B cell (primary cell): ENCODE data around the gene DDX25. TPM values are rescaled to one million over a fixed set of nuclear protein-coding genes. Genes with fewer than 3 reads are reported as not detected.

ENCODE experiments used
- ATAC-seq: fragments of 200-7000 bp; cut with Tn5 transposase; one replicate; pipeline ENCODE4 v1.10.0; 2021; ENCODE audit warnings: low read depth, mild to moderate bottlenecking, moderate number of reproducible peaks, moderate library complexity
- CTCF ChIA-PET: fragments of 350-600 bp; sonication (Branson Sonifier 250); formaldehyde crosslinking; loops from one replicate; lab custom pipeline; 2021; ENCODE audit warnings: antibody characterized with exemption, inconsistent platforms; lab: Charles Lee
- POLR2A ChIA-PET: fragments of 350-600 bp; sonication (Branson Sonifier 250); formaldehyde crosslinking; loops from one replicate; lab custom pipeline; 2021; ENCODE audit warnings: antibody characterized with exemption; lab: Charles Lee
- DNase-seq: peaks from one replicate; pipeline ENCODE4 v3.0.0; 2013
- H2AFZ ChIP-seq: 2 replicates; pipeline ENCODE4 v1.6.1; 2012; ENCODE audit warnings: mild to moderate bottlenecking, low read depth, low read length; ENCODE audit not compliant: insufficient read depth, poor library complexity, severe bottlenecking
- H3K27ac ChIP-seq, 2 donors: 1 replicate in 1 of 2; 2 replicates in 1 of 2; pipeline ENCODE4 v1.5.1; 2012 to 2013; ENCODE audit warnings: low read length in 2 of 2, mild to moderate bottlenecking in 2 of 2, moderate library complexity in 1 of 2
- H3K27me3 ChIP-seq, 4 experiments: fragments of 200-600 bp in 1 of 4; sonication (generic) in 1 of 4; replicated peaks in 1 of 4; 1 replicate in 2 of 4; 2 replicates in 2 of 4; pipeline versions ENCODE4 v1.6.1 to v1.7.0; 2013 to 2016; ENCODE audit warnings: low read length in 3 of 4, mild to moderate bottlenecking in 2 of 4, mixed read lengths in 1 of 4, moderate library complexity in 1 of 4; ENCODE audit not compliant: insufficient read depth in 4 of 4, control insufficient read depth in 3 of 4; ENCODE audit errors: control extremely low read depth in 1 of 4
- H3K36me3 ChIP-seq, 2 experiments: replicated peaks in 1 of 2; 1 replicate in 1 of 2; 2 replicates in 1 of 2; pipeline versions ENCODE4 v1.6.1 to v1.7.1; 2013; ENCODE audit warnings: low read length in 1 of 2; ENCODE audit not compliant: insufficient read depth in 2 of 2, control insufficient read depth in 1 of 2; ENCODE audit errors: control extremely low read depth in 1 of 2, extremely low read depth in 1 of 2
- H3K4me1 ChIP-seq, 2 donors: fragments of 200-600 bp in 1 of 2; sonication (generic) in 1 of 2; 1 replicate in 1 of 2; 2 replicates in 1 of 2; pipeline versions ENCODE4 v1.5.1 to v1.6.1; 2013 to 2017; ENCODE audit warnings: low read length in 2 of 2; ENCODE audit not compliant: control insufficient read depth in 2 of 2, insufficient read depth in 2 of 2
- H3K4me2 ChIP-seq: replicated peaks from 2 replicates; pipeline ENCODE3; 2012; ENCODE audit warnings: mild to moderate bottlenecking, low read depth, low read length; ENCODE audit not compliant: poor library complexity, severe bottlenecking
- H3K4me3 ChIP-seq, 5 experiments: fragments of 200-600 bp in 1 of 5; sonication (generic) in 1 of 5; 1 replicate in 3 of 5; 2 replicates in 2 of 5; pipeline versions ENCODE4 v1.5.1 to v1.7.0; 2011 to 2016; ENCODE audit warnings: low read length in 4 of 5, mild to moderate bottlenecking in 4 of 5, low read depth in 2 of 5, control low read depth in 1 of 5, moderate library complexity in 1 of 5; ENCODE audit not compliant: insufficient read depth in 1 of 5; ENCODE audit errors: control extremely low read depth in 1 of 5, extremely low read depth in 1 of 5
- H3K79me2 ChIP-seq: fragments of 200-600 bp; sonication (generic); one replicate; pipeline ENCODE4 v1.6.0; 2016; ENCODE audit warnings: low read length; ENCODE audit not compliant: control insufficient read depth, insufficient read depth
- H3K9ac ChIP-seq: fragments of 200-600 bp; sonication (generic); 2 replicates; pipeline ENCODE4 v1.6.1; 2017; ENCODE audit warnings: mild to moderate bottlenecking, low read length, moderate library complexity
- H3K9me3 ChIP-seq, 3 donors: one replicate each; pipeline versions ENCODE4 v1.6.1 to v1.7.1; 2013; ENCODE audit warnings: low read length in 2 of 3; ENCODE audit not compliant: control insufficient read depth in 2 of 3, insufficient read depth in 1 of 3; ENCODE audit errors: control extremely low read depth in 1 of 3
- H4K20me1 ChIP-seq: 2 replicates; pipeline ENCODE4 v1.6.0; 2012; ENCODE audit warnings: mild to moderate bottlenecking, low read length; ENCODE audit not compliant: insufficient read depth, control insufficient read depth, poor library complexity, severe bottlenecking
- H3K27ac Mint-ChIP-seq: one replicate; pipeline ENCODE4 v1.8.0; 2021; ENCODE audit warnings: mixed read lengths
- H3K27me3 Mint-ChIP-seq: one replicate; pipeline ENCODE4 v1.8.0; 2021; ENCODE audit warnings: mixed read lengths
- H3K4me1 Mint-ChIP-seq: one replicate; pipeline ENCODE4 v1.8.0; 2021; ENCODE audit warnings: mixed read lengths
- H3K4me3 Mint-ChIP-seq: one replicate; pipeline ENCODE4 v1.8.0; 2021; ENCODE audit warnings: mixed read lengths
- H3K9me3 Mint-ChIP-seq: one replicate; pipeline ENCODE4 v1.8.0; 2022; ENCODE audit warnings: mixed read lengths; ENCODE audit not compliant: insufficient read depth
- EZH2 ChIP-seq: IDR thresholded peaks from 2 replicates; pipeline ENCODE4 v1.6.1; 2012; ENCODE audit warnings: borderline replicate concordance, low read depth, mild to moderate bottlenecking, moderate library complexity, low read length; ENCODE audit not compliant: insufficient read depth, poor library complexity, severe bottlenecking
- WGBS: methylation state at CpG from one replicate; pipeline ENCODE4 v1.1.5; 2013; ENCODE audit warnings: missing lambda C conversion rate; ENCODE audit not compliant: insufficient coverage; 5-methylcytosine and 5-hydroxymethylcytosine counted together
- intact Hi-C: fragments of 100-400 bp; cut with micrococcal nuclease; formaldehyde crosslinking; loops from one replicate; pipeline ENCODE4 v1.10.0; 2022
- polyA plus RNA-seq: library from polyadenylated mRNA; depleted of rRNA; stranded (reverse); fragments of >200 nt; gene quantifications from 2 replicates; pipeline ENCODE4 v1.2.3, GENCODE V29; 2012
- total RNA-seq, 2 donors: library from RNA; stranded (reverse); fragments of 120-200 nt in 1 of 2; gene quantifications; 1 replicate in 1 of 2; 2 replicates in 1 of 2; pipeline versions ENCODE4 v1.2.3 to v1.2.4, GENCODE V29; 2013 to 2022
- TF ChIP-seq, protein P1 (sequence below): fragments of 200-600 bp; IDR thresholded peaks from one replicate; pipeline ENCODE4 v1.8.0; 2022; ENCODE audit warnings: antibody characterized with exemption, mild to moderate bottlenecking

DDX25 gene
- total and polyA plus RNA-seq, 2 donors (not counting 1 experiment from before 2014, with no cell fraction given) = not detected

DNA sequence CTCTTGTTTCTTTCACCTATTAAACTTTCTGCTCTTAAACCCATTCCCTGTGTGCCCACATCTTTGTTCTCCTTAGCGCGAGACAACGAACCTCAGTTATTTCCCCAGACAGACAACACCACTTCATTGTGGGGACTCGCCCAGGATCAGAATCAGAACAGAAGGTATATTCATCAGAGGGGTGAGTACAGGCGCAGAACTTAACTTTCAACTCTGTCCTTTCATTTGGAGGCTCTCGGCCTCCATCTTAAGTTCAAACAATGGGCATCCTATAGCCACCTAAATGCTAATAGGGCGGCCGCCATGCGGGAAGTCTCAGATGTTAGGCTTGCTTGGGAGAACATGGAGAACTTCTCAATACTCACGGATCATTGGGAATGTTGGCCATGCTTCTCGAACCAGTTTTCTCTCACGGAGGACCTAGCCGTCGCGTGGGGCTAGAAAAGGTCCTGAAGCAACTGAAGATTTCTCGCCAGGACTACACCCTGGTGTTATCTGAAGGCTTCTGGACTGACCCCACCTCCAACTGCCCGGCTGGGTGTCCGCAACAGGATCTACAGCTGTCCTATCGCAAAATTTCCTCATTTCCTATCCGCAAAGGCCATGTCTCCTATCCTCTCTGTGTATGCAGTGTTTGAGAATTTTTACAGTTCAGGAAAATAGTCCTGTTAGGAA is 30.3 kb upstream of the DDX25 start:
- 95% methylated on average over 7 of the region's 20 CpGs for WGBS
- peaks cover 6% of the 10 kb centered on the region for H3K9me3 Mint-ChIP-seq
- Histone ChIP-seq H3K27me3 (no peaks in the 10 kb centered on the region), H3K4me1 (peaks cover 0 to 3% of the 10 kb centered on the region in 2 donors), H3K9me3 (peaks cover 1 to 18% (median 8%) of the 10 kb centered on the region in 3 donors), H3K36me3 (no peaks in the 10 kb centered on the region), H4K20me1 (no peaks in the 10 kb centered on the region), H3K79me2 (no peaks in the 10 kb centered on the region), H3K27ac (no peak overlapping the region), H3K4me2 (no peak overlapping the region), H3K4me3 (no peak overlapping the region), H2AFZ (no peak overlapping the region), H3K9ac (no peak overlapping the region)
- H3K4me3 Mint-ChIP-seq = no peak overlapping the region
- DNase-seq (no peak), ATAC-seq (no peak)
- intact Hi-C loops = loop anchor here (1.0 to 10.0 kb wide), 5 partner anchors 13 to 1229 kb away; partner anchors contain the start of genes CHEK1 and HYLS1
- ChIA-PET CTCF (interaction anchor here (1.3 to 1.4 kb wide), 2 partner anchors 14 to 150 kb away, joined by 3 to 9 read pairs; partner anchors contain the start of gene HYLS1), POLR2A (interaction anchor here (0.6 kb wide), 1 partner anchor 148 kb away, joined by 5 read pairs; no protein-coding TSS in a partner anchor)
- peaks cover 10% of the 10 kb centered on the region for H3K4me1 Mint-ChIP-seq
- H3K27me3 Mint-ChIP-seq = no peaks in the 10 kb centered on the region
- no peak for TF ChIP-seq EZH2
- TF ChIP-seq, protein P1, sequence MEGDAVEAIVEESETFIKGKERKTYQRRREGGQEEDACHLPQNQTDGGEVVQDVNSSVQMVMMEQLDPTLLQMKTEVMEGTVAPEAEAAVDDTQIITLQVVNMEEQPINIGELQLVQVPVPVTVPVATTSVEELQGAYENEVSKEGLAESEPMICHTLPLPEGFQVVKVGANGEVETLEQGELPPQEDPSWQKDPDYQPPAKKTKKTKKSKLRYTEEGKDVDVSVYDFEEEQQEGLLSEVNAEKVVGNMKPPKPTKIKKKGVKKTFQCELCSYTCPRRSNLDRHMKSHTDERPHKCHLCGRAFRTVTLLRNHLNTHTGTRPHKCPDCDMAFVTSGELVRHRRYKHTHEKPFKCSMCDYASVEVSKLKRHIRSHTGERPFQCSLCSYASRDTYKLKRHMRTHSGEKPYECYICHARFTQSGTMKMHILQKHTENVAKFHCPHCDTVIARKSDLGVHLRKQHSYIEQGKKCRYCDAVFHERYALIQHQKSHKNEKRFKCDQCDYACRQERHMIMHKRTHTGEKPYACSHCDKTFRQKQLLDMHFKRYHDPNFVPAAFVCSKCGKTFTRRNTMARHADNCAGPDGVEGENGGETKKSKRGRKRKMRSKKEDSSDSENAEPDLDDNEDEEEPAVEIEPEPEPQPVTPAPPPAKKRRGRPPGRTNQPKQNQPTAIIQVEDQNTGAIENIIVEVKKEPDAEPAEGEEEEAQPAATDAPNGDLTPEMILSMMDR = no peak
- no peak overlapping the region for H3K27ac Mint-ChIP-seq

DNA sequence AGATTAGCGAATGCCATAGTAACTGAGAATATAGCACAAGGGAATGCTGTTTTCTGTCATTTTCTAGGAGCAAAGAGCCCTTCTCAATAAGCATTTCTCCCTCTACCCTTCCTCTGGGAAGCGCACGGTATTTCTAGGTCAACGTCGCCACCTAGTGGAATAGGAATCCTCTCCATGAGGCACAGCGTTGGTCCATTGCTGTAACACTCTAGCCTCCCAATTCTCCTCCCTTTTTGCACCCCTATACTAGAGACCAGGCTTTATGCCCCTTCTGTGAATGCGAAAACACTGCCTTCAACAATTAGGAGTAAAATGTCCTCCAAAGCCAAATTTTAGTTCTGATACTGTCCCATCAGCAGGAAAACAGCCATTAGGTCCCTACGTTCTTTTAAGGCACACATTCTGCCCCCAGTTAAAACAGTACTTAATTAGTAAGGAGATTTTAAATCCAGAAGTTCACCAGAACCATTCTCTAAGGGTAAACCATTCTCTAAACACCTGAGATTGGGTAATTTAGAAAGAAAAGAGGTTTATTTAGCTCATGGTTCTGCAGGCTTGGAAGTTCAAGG is 29.7 kb upstream of the DDX25 start:
- H3K4me1 Mint-ChIP-seq = peaks cover 10% of the 10 kb centered on the region
- H3K4me3 Mint-ChIP-seq = no peak overlapping the region
- no peak overlapping the region for H3K27ac Mint-ChIP-seq
- H2AFZ ChIP-seq = no peak overlapping the region
- H3K79me2 ChIP-seq = no peaks in the 10 kb centered on the region
- WGBS = 0% methylated on average over 5 of the region's 8 CpGs
- H3K9me3 ChIP-seq = peaks cover 1 to 18% (median 8%) of the 10 kb centered on the region in 3 donors
- H3K27me3 Mint-ChIP-seq = no peaks in the 10 kb centered on the region
- ChIA-PET POLR2A (no interaction called here), CTCF (interaction anchor here (1.0 to 2.2 kb wide), 9 partner anchors 11 to 470 kb away, joined by 3 to 9 read pairs (median 4); partner anchors contain the start of genes HYLS1 and PUS3)
- DNase-seq (peak; percentile 63), ATAC-seq (peak; percentile 49)
- no peaks in the 10 kb centered on the region for H3K27me3 ChIP-seq
- no peak overlapping the region for H3K4me3 ChIP-seq
- H3K27ac ChIP-seq = no peak overlapping the region
- no peaks in the 10 kb centered on the region for H3K36me3 ChIP-seq
- intact Hi-C loops = loop anchor here (1.0 to 10.0 kb wide), 5 partner anchors 13 to 1230 kb away; partner anchors contain the start of genes CHEK1 and HYLS1
- H4K20me1 ChIP-seq = no peaks in the 10 kb centered on the region
- peaks cover 6% of the 10 kb centered on the region for H3K9me3 Mint-ChIP-seq
- H3K4me1 ChIP-seq = peaks cover 0 to 3% of the 10 kb centered on the region in 2 donors
- no peak overlapping the region for H3K4me2 ChIP-seq
- TF ChIP-seq, protein P1 = peak; percentile 74
- TF ChIP-seq EZH2 = no peak
- H3K9ac ChIP-seq = no peak overlapping the region
